IMR-90 (cell line): ENCODE measurements around the gene PYGO2. TPM values are rescaled to one million over a fixed set of nuclear protein-coding genes. Genes with fewer than 3 reads are reported as not detected.

ENCODE experiments used
- ATAC-seq: fragments of 200-7000 bp; cut with Tn5 transposase; 2 replicates; pipeline ENCODE4 v1.9.1; 2020; ENCODE audit warnings: low read depth, mild to moderate bottlenecking, moderate library complexity
- BruUV-seq: library from RNA; stranded (reverse); fragments of 400-500 nt; replicated peaks from 2 replicates; lab custom pipeline; 2021; lab: Mats Ljungman, UMichigan
- CTCF ChIA-PET: fragments of 300-600 bp; formaldehyde crosslinking; extraction: SDS; loops from one replicate; lab custom pipeline; 2021; ENCODE audit warnings: antibody characterized with exemption; lab: Yijun Ruan, JAX
- POLR2A ChIA-PET: fragments of 300-600 bp; sonication (Branson Sonifier 250); formaldehyde crosslinking; loops from one replicate; lab custom pipeline; 2022; ENCODE audit warnings: antibody characterized with exemption; ENCODE audit not compliant: unreplicated experiment; lab: Charles Lee
- DNase-seq: peaks from one replicate; pipeline ENCODE4 v3.0.0; 2013
- H2AFZ ChIP-seq: replicated peaks from 2 replicates; pipeline ENCODE3; 2013; ENCODE audit warnings: low read length, mild to moderate bottlenecking; ENCODE audit not compliant: poor library complexity
- H2AK5ac ChIP-seq: 2 replicates; pipeline ENCODE4 v1.6.1; 2013; ENCODE audit warnings: low read depth, low read length, inconsistent platforms
- H2AK9ac ChIP-seq: replicated peaks from 2 replicates; pipeline ENCODE3; 2013; ENCODE audit warnings: mild to moderate bottlenecking, low read depth, low read length, moderate library complexity; ENCODE audit not compliant: poor library complexity
- H2BK120ac ChIP-seq: 2 replicates; pipeline ENCODE4 v1.6.1; 2013; ENCODE audit warnings: low read depth, low read length, inconsistent platforms
- H2BK15ac ChIP-seq: 3 replicates; pipeline ENCODE4 v1.6.1; 2013; ENCODE audit warnings: low read depth, low read length, inconsistent platforms
- H2BK20ac ChIP-seq: 2 replicates; pipeline ENCODE4 v1.6.1; 2013; ENCODE audit warnings: low read depth, mild to moderate bottlenecking, inconsistent platforms, low read length, moderate library complexity
- H2BK5ac ChIP-seq: 2 replicates; pipeline ENCODE4 v1.6.1; 2013; ENCODE audit warnings: mild to moderate bottlenecking, low read depth, low read length, inconsistent platforms; ENCODE audit not compliant: poor library complexity, severe bottlenecking
- H3K14ac ChIP-seq: replicated peaks from 2 replicates; pipeline ENCODE4 v1.6.1; 2013; ENCODE audit warnings: low read depth, low read length, inconsistent platforms
- H3K18ac ChIP-seq: 2 replicates; pipeline ENCODE4 v1.6.1; 2013; ENCODE audit warnings: low read depth, low read length, control low read depth
- H3K23ac ChIP-seq: 2 replicates; pipeline ENCODE4 v1.6.1; 2013; ENCODE audit warnings: low read depth, low read length, inconsistent platforms
- H3K27ac ChIP-seq: 2 replicates; pipeline ENCODE4 v1.5.1; 2013; ENCODE audit warnings: mild to moderate bottlenecking, control low read depth, low read length; ENCODE audit not compliant: insufficient read depth
- H3K27me3 ChIP-seq: 2 replicates; pipeline ENCODE4 v1.6.1; 2013; ENCODE audit warnings: low read length; ENCODE audit not compliant: control insufficient read depth, insufficient read depth
- H3K36me3 ChIP-seq: 2 replicates; pipeline ENCODE4 v1.6.1; 2013; ENCODE audit warnings: low read length, mixed read lengths; ENCODE audit not compliant: control insufficient read depth, insufficient read depth
- H3K4ac ChIP-seq: 2 replicates; pipeline ENCODE4 v1.6.1; 2013; ENCODE audit warnings: low read depth, low read length, inconsistent platforms
- H3K4me1 ChIP-seq: 2 replicates; pipeline ENCODE4 v1.6.1; 2013; ENCODE audit warnings: low read length, mixed read lengths; ENCODE audit not compliant: control insufficient read depth, insufficient read depth
- H3K4me2 ChIP-seq: 2 replicates; pipeline ENCODE4 v1.6.1; 2013; ENCODE audit warnings: low read depth, mild to moderate bottlenecking, control low read depth, low read length, moderate library complexity
- H3K4me3 ChIP-seq: 2 replicates; pipeline ENCODE4 v1.5.1; 2013; ENCODE audit warnings: low read depth, mild to moderate bottlenecking, control low read depth, low read length, moderate library complexity; ENCODE audit not compliant: insufficient read depth
- H3K56ac ChIP-seq: 2 replicates; pipeline ENCODE4 v1.6.1; 2013; ENCODE audit warnings: low read length, inconsistent platforms; ENCODE audit not compliant: insufficient read depth; ENCODE audit errors: extremely low read depth
- H3K79me1 ChIP-seq, 2 experiments: 2 replicates each; pipeline ENCODE4 v1.6.1; 2013; ENCODE audit warnings: low read length in 2 of 2, inconsistent platforms in 1 of 2, low read depth in 1 of 2
- H3K9ac ChIP-seq: 2 replicates; pipeline ENCODE4 v1.6.1; 2013; ENCODE audit warnings: low read depth, low read length, control low read depth
- H3K9me1 ChIP-seq: 2 replicates; pipeline ENCODE4 v1.6.1; 2013; ENCODE audit warnings: low read length, inconsistent platforms; ENCODE audit not compliant: insufficient read depth
- H3K9me3 ChIP-seq: 2 replicates; pipeline ENCODE4 v1.6.1; 2013; ENCODE audit warnings: low read length; ENCODE audit not compliant: control insufficient read depth, insufficient read depth
- H4K20me1 ChIP-seq: 2 replicates; pipeline ENCODE4 v1.6.1; 2013; ENCODE audit warnings: low read length, inconsistent platforms; ENCODE audit not compliant: insufficient read depth
- H4K5ac ChIP-seq: 2 replicates; pipeline ENCODE4 v1.6.1; 2013; ENCODE audit warnings: mild to moderate bottlenecking, low read depth, low read length, control low read depth
- H4K8ac ChIP-seq, 2 experiments: 2 replicates each; pipeline ENCODE4 v1.6.1; 2013; ENCODE audit warnings: low read depth in 2 of 2, low read length in 2 of 2, control low read depth in 1 of 2, inconsistent platforms in 1 of 2
- H4K91ac ChIP-seq: 2 replicates; pipeline ENCODE4 v1.6.1; 2013; ENCODE audit warnings: low read depth, low read length, inconsistent platforms; ENCODE audit not compliant: insufficient read depth
- CEBPB ChIP-seq: IDR thresholded peaks from 2 replicates; pipeline ENCODE4 v1.6.1; 2012; ENCODE audit warnings: low read depth, low read length, improper control_type of control experiment
- CTCF ChIP-seq: conservative IDR thresholded peaks from 2 replicates; pipeline ENCODE4 v1.5.1; 2012; ENCODE audit warnings: mild to moderate bottlenecking, low read depth, low read length, improper control_type of control experiment
- ELK1 ChIP-seq: fragments of 150-350 bp; IDR thresholded peaks from 2 replicates; pipeline ENCODE4 v1.6.1; 2016; ENCODE audit warnings: low read depth, mild to moderate bottlenecking, low read length, moderate library complexity, borderline replicate concordance
- MAFK ChIP-seq: IDR thresholded peaks from 2 replicates; pipeline ENCODE4 v1.6.1; 2012; ENCODE audit warnings: low read depth, low read length, improper control_type of control experiment
- MAZ ChIP-seq: IDR thresholded peaks from 2 replicates; pipeline ENCODE4 v1.6.1; 2012; ENCODE audit warnings: low read depth, mild to moderate bottlenecking, low read length, improper control_type of control experiment, moderate library complexity, borderline replicate concordance
- MXI1 ChIP-seq: IDR thresholded peaks from 2 replicates; pipeline ENCODE4 v1.6.1; 2012; ENCODE audit warnings: low read depth, mild to moderate bottlenecking, low read length, moderate library complexity, borderline replicate concordance
- NFE2L2 ChIP-seq: fragments of 150-350 bp; IDR thresholded peaks from 2 replicates; pipeline ENCODE4 v1.6.1; 2016; ENCODE audit warnings: low read depth, mild to moderate bottlenecking, low read length
- POLR2A ChIP-seq: IDR thresholded peaks from 2 replicates; pipeline ENCODE4 v1.6.1; 2012; ENCODE audit warnings: mild to moderate bottlenecking, low read depth, low read length
- RAD21 ChIP-seq: IDR thresholded peaks from 2 replicates; pipeline ENCODE4 v1.6.1; 2012; ENCODE audit warnings: low read length, improper control_type of control experiment
- RCOR1 ChIP-seq: IDR thresholded peaks from 2 replicates; pipeline ENCODE4 v1.6.1; 2012; ENCODE audit warnings: mild to moderate bottlenecking, low read length, improper control_type of control experiment; ENCODE audit not compliant: insufficient replicate concordance
- SMC3 ChIP-seq: fragments of 150-350 bp; IDR thresholded peaks from 2 replicates; pipeline ENCODE4 v1.6.1; 2016; ENCODE audit warnings: low read depth, mild to moderate bottlenecking, antibody characterized with exemption, low read length, moderate library complexity
- USF2 ChIP-seq: fragments of 150-350 bp; IDR thresholded peaks from 2 replicates; pipeline ENCODE4 v1.6.1; 2017; ENCODE audit warnings: mild to moderate bottlenecking, antibody characterized with exemption, low read length, low read depth
- WGBS, 2 experiments: methylation state at CpG; one replicate each; pipeline versions ENCODE4 v1.1.5 to v1.1.7; 2013; ENCODE audit warnings: missing lambda C conversion rate in 2 of 2; ENCODE audit not compliant: insufficient read length in 1 of 2; ENCODE audit errors: extremely low coverage in 2 of 2; 5-methylcytosine and 5-hydroxymethylcytosine counted together
- dilution Hi-C: fragments of 300-500 bp; cut with HindIII; formaldehyde crosslinking; loops from one replicate; pipeline ENCODE4 v1.14.3; 2018; ENCODE audit warnings: low sequenced_read_pairs; ENCODE audit not compliant: unreplicated experiment
- in situ Hi-C: fragments of 300-500 bp; cut with MboI; formaldehyde crosslinking; loops from 3 replicates; pipeline ENCODE4 v1.14.3; 2019; ENCODE audit warnings: low sequenced_read_pairs, inconsistent platforms, mixed read lengths
- intact Hi-C: fragments of 100-400 bp; cut with micrococcal nuclease; formaldehyde crosslinking; loops from 2 replicates; pipeline ENCODE4 v1.10.0; 2022
- polyA plus RNA-seq, 3 experiments: library from polyadenylated mRNA; depleted of rRNA; stranded (reverse); fragments of >200 nt; gene quantifications; 2 replicates each; pipeline ENCODE4 v1.2.3, GENCODE V29; 2012; ENCODE audit warnings: low replicate concordance in 1 of 3
- total RNA-seq: library from RNA; depleted of rRNA; stranded (reverse); fragments of >200 nt; gene quantifications from 2 replicates; pipeline ENCODE4 v1.2.3, GENCODE V29; 2012

Gene PYGO2
- total and polyA plus RNA-seq, 2 of the 4 experiments (the other 2 are of a cell fraction) = 5.4 to 14.8 TPM

GRCh38 chr1:154912755-154913154 is 48.8 kb downstream of the PYGO2 start:
- whole genome bisulfite sequencing, 2 experiments = no CpG with 5 or more reads among the region's 2 CpGs
- POLR2A ChIA-PET = no interaction called here

More at GRCh38 chr1:154912755-154913154, 48.8 kb downstream of the PYGO2 start:
- in situ Hi-C loops = no loop called here
- dilution Hi-C loops = no loop called here
- Histone ChIP-seq H3K79me1 (no peaks in the 10 kb centered on the region), H3K4me1 (no peaks in the 10 kb centered on the region), H3K4me3 (no peak overlapping the region), H3K4me2 (no peak overlapping the region), H3K9me3 (peaks cover 15% of the 10 kb centered on the region), H2BK120ac (no peak overlapping the region), H3K27ac (no peak overlapping the region), H2AFZ (no peak overlapping the region), H2BK20ac (no peak overlapping the region), H4K20me1 (no peaks in the 10 kb centered on the region), H2BK15ac (no peak overlapping the region), H3K18ac (no peak overlapping the region), H2AK5ac (no peak overlapping the region), H3K4ac (no peak overlapping the region), H3K36me3 (no peaks in the 10 kb centered on the region), H3K23ac (no peak overlapping the region), H4K91ac (no peak overlapping the region), H3K14ac (no peak overlapping the region), H3K27me3 (peaks cover 30% of the 10 kb centered on the region), H3K9ac (no peak overlapping the region), H2BK5ac (no peak overlapping the region), H3K56ac (no peak overlapping the region), H4K8ac (no peak overlapping the region), H3K9me1 (no peaks in the 10 kb centered on the region), H2AK9ac (no peak overlapping the region), H4K5ac (no peak overlapping the region)
- no peak for ATAC-seq
- no TSS peak for BruUV-seq
- TF ChIP-seq MAZ = no peak
- TF ChIP-seq USF2 = no peak
- no peak for TF ChIP-seq SMC3
- no peak for TF ChIP-seq ELK1
- no peak for TF ChIP-seq RAD21
- TF ChIP-seq NFE2L2 = no peak
- TF ChIP-seq RCOR1 = no peak
- TF ChIP-seq CEBPB = no peak
- no peak for TF ChIP-seq POLR2A
- TF ChIP-seq MXI1 = no peak
- TF ChIP-seq CTCF = no peak
- no peak for TF ChIP-seq MAFK
- intact Hi-C loops = no loop called here
- no peak for DNase-seq
- CTCF ChIA-PET = no interaction called here
